ENCODE measurements around the gene FRY.

The FRY gene

DNA sequence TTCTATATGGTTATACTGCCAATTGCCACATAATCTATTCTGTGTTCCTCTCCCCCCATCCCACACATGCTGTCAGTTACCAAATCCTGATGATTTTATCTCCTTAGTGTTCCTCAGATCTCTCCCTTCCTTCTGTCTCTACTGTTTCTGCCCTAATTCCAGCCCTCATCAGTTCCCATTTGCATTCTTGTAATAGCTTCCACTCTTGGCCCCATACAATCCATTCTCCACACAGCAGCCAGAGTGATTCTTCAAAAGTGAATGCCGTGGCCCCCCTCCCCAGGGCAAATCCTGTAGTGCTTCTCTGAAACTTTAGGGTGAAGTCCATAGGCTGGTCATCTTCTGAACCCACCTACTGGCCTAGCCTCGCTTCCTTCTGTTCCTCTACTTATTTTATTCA, 169.2 kb downstream of the FRY start:
- Histone ChIP-seq H3K4me1 (no peaks in the 10 kb centered on the region), H3K27ac (no peak overlapping the region), H3K4me2 (no peak overlapping the region), H3K27me3 (no peaks in the 10 kb centered on the region; the same call in 1 of the 2 replicates), H3K36me3 (no peaks in the 10 kb centered on the region), H4K20me1 (no peaks in the 10 kb centered on the region), H3K9ac (no peak overlapping the region), H3K9me3 (no peaks in the 10 kb centered on the region), H3K4me3 (no peak overlapping the region)
- no peak for TF ChIP-seq Cebpa-rat (IDR thresholded peaks at IDR 0.05)

DNA sequence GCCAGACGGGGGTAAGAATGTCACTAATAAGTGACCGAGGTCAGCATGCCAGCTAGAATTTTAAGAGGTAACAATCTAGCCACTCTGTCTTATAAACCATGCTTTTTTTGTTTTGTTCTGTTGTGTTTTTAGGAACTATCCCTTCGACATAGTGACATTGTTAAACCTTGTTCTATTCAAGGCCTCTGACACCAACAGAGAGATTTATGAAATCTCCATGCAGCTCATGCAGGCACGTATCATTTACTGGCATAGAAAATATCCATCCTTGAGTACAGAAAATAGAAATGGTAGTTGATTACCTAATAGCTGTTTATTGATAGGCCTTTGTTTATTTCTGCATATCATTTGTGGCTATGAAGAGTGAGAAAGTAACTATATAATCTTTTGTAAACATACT, 170.2 kb downstream of the FRY start:
- Histone ChIP-seq H3K27ac (no peak overlapping the region), H3K9ac (no peak overlapping the region), H3K4me2 (no peak overlapping the region), H3K4me3 (no peak overlapping the region), H3K4me1 (peaks cover 7% of the 10 kb centered on the region), H3K27me3 (no peaks in the 10 kb centered on the region; the same call in 1 of the 2 replicates), H3K9me3 (no peaks in the 10 kb centered on the region), H3K36me3 (no peaks in the 10 kb centered on the region), H4K20me1 (no peaks in the 10 kb centered on the region)
- TF ChIP-seq Cebpa-rat (IDR thresholded peaks at IDR 0.05): no peak

DNA sequence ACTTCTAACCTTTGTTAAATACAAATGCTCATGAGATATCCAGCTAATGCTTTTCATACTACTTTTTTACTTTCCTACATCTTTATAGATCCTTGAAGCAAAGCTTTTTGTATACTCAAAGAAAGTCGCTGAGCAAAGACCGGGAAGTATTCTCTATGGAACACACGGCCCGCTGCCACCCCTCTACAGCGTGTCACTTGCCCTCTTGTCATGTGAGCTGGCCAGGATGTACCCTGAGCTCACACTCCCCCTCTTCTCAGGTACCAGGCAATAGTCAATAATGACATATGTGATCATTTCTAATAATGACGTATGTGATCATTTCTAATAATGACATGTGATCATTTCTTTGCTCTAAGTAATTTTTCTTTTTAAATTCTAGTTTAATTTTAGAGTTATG, 170.7 kb downstream of the FRY start:
- H3K9me3 ChIP-seq: no peaks in the 10 kb centered on the region
- no peak overlapping the region for H3K4me2 ChIP-seq
- H3K9ac ChIP-seq: no peak overlapping the region
- no peaks in the 10 kb centered on the region for H3K36me3 ChIP-seq
- no peaks in the 10 kb centered on the region for H4K20me1 ChIP-seq
- TF ChIP-seq Cebpa-rat (IDR thresholded peaks at IDR 0.05): no peak
- H3K27me3 ChIP-seq: no peaks in the 10 kb centered on the region; the same call in 1 of the 2 replicates
- no peak overlapping the region for H3K4me3 ChIP-seq
- no peak overlapping the region for H3K27ac ChIP-seq
- peaks cover 11% of the 10 kb centered on the region for H3K4me1 ChIP-seq

DNA sequence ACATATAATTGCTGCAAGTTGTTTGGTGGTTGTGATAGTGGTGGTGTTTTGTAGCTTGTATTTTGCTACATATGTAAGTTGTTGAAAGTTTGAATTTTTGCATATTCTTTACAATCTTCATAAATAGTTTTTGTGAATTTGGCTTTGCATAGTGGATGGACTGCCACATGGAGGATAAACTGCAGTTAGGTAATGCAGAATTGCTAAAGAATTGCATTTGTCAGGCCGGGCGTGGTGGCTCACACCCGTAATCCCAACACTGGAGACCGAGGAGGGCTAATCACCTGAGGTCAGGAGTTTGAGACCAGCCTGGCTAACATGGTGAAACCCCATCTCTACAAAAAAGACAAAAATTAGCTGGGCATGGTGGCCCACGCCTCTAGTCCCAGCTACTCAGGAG, 171.6 kb downstream of the FRY start:
- H3K36me3 ChIP-seq: no peaks in the 10 kb centered on the region
- no peaks in the 10 kb centered on the region for H4K20me1 ChIP-seq
- no peak overlapping the region for H3K4me3 ChIP-seq
- no peak overlapping the region for H3K4me2 ChIP-seq
- no peaks in the 10 kb centered on the region; the same call in 1 of the 2 replicates for H3K27me3 ChIP-seq
- H3K9me3 ChIP-seq: no peaks in the 10 kb centered on the region
- H3K27ac ChIP-seq: no peak overlapping the region
- H3K9ac ChIP-seq: no peak overlapping the region
- TF ChIP-seq Cebpa-rat (IDR thresholded peaks at IDR 0.05): no peak
- H3K4me1 ChIP-seq: peaks cover 16% of the 10 kb centered on the region

DNA sequence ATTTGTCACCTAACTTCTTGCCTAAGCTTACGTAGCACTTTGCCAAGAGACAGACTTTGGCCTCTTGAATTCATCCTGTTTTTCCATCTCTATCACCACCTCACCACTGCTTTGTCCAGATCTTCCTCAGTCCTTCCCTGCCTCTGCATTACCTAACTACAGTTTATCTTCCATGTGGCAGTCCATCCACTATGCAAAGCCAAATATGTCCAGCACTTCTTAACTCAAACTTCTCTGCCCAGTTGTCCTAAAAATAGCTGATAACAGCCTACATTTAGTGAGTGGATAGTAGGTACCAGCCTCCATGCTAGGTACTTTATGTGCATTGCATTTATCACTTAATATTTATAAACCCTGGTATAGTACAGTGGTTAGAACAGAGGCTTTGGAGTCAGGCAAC, 172.2 kb downstream of the FRY start:
- no peak for TF ChIP-seq Cebpa-rat (IDR thresholded peaks at IDR 0.05)
- Histone ChIP-seq H4K20me1 (no peaks in the 10 kb centered on the region), H3K27me3 (no peaks in the 10 kb centered on the region; the same call in 1 of the 2 replicates), H3K36me3 (no peaks in the 10 kb centered on the region), H3K9ac (no peak overlapping the region), H3K4me2 (no peak overlapping the region), H3K9me3 (no peaks in the 10 kb centered on the region), H3K4me1 (peaks cover 16% of the 10 kb centered on the region), H3K4me3 (no peak overlapping the region), H3K27ac (no peak overlapping the region)

DNA sequence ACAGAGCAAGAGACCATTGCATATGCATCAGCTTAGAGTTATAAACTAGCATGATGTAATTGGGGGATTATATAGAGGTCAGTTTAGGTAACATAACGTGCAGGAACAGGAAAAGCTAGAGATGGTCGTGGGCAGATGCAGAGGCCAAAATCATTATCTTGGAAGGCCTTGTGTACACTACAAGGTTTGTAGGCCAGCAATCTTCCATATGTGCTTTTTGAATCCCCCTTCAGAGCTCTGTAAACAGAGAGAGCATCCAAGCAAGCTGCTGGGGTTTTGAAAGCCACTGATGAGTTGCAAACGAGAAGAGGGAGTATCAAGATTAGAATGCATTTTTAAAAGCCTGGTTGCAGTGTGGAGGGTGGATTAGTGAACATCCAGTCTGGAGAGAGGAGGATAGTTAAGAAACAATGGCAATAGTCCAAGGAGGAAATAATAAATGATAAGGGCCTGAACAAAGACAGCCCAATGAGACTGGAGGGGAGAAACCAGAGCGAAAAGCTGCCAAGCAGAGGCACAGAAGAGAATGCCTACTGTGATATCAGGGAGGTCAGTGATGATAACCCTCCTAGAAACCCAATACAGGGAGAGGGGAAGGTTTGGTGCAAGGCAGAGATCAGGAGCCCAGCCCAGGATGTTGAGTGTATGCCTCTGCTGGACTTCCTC, 174.0 kb downstream of the FRY start:
- Histone ChIP-seq H3K36me3 (no peaks in the 10 kb centered on the region), H3K27ac (no peak overlapping the region)
- TF ChIP-seq Cebpa-rat (IDR thresholded peaks at IDR 0.05): no peak

DNA sequence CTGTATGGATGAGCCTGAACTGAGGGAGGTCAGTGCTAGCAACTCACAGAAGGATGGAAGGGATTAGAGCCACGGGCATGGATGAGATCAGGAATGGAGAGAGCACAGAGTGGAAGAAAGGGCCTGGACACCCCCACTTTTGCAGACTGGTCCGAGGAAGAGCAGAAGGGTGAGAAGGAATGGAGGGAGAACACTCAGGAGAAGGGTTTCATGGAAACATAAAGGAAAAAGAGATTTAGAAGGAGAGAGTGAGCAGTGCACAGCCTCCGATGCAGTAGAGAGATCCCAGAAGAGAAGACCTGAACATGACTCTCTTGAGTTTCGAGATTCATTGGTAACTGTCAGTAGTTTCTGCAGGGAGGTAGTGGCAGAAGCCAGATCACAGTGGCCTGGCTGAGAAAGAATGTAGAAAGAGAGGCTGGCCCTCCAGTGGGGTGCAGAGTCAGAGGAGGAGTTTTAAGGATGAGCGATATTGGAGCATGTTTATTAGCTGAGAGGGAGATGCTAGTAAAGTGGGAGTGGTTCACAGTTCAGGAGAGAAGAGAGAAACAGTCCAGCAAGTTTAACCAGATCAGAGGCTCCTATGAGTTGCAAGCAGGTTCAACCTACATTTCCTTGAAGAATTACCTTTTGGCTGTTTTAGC, 174.6 kb downstream of the FRY start:
- TF ChIP-seq Cebpa-rat (IDR thresholded peaks at IDR 0.05): no peak
- Histone ChIP-seq H3K4me1 (peaks cover 24% of the 10 kb centered on the region), H3K27me3 (no peaks in the 10 kb centered on the region; the same call in 1 of the 2 replicates), H3K9me3 (peaks cover 5% of the 10 kb centered on the region; the same call in 1 of the 2 replicates), H3K9ac (no peak overlapping the region), H3K4me3 (no peak overlapping the region), H3K36me3 (no peaks in the 10 kb centered on the region), H4K20me1 (no peaks in the 10 kb centered on the region), H3K27ac (no peak overlapping the region), H3K4me2 (peak overlapping the region; percentile 33; the same call in 1 of the 2 replicates)

More for the DNA sequence above, 174.0 kb downstream of the FRY start:
- H3K27me3 ChIP-seq: no peaks in the 10 kb centered on the region; the same call in 1 of the 2 replicates
- peaks cover 18% of the 10 kb centered on the region for H3K4me1 ChIP-seq
- H3K4me3 ChIP-seq: no peak overlapping the region
- H3K9ac ChIP-seq: no peak overlapping the region
- no peaks in the 10 kb centered on the region for H4K20me1 ChIP-seq
- H3K9me3 ChIP-seq: no peaks in the 10 kb centered on the region
- H3K4me2 ChIP-seq: no peak overlapping the region

DNA sequence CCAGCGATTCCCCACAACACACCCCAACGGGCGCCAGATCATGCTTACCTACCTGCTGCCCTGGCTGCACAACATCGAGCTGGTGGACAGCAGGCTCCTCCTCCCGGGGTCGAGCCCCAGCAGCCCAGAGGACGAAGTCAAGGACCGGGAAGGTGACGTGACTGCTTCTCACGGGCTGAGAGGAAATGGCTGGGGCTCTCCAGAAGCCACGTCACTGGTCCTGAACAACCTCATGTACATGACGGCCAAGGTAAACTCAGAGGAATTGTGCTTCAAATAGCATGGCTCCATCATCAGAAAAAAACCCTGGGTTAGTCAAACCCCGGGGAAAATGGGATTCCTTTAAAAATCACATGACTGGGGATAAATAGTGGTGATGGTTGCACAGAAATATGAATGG, 177.3 kb downstream of the FRY start:
- Histone ChIP-seq H3K27ac (no peak overlapping the region), H3K9me3 (peaks cover 7% of the 10 kb centered on the region; the same call in 1 of the 2 replicates), H3K4me1 (peaks cover 34% of the 10 kb centered on the region), H3K36me3 (no peaks in the 10 kb centered on the region), H3K9ac (no peak overlapping the region), H4K20me1 (no peaks in the 10 kb centered on the region), H3K4me2 (no peak overlapping the region), H3K4me3 (no peak overlapping the region), H3K27me3 (no peaks in the 10 kb centered on the region)
- TF ChIP-seq Cebpa-rat (IDR thresholded peaks at IDR 0.05): no peak

DNA sequence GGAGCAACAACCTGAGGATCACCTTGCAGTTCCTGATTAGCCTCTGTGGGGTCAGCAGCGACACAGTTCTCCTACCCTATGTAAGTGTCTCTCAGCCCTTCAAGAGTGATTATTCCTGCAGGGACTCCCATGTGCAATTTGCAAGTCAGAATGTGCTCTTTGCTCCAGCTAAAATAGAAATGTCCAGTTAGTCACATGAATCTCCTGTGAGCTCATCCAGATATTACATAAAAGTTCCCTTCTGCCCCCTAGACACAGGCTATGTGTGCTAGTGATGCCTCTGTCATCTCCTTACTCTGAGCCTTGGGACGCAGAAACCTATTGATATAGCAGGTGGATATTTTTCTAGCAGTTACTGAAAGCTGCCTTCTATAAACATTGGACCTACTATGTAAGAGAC, 178.1 kb downstream of the FRY start:
- Histone ChIP-seq H3K27ac (no peak overlapping the region), H4K20me1 (no peaks in the 10 kb centered on the region), H3K9ac (no peak overlapping the region), H3K9me3 (peaks cover 7% of the 10 kb centered on the region; the same call in 1 of the 2 replicates), H3K4me3 (no peak overlapping the region), H3K27me3 (no peaks in the 10 kb centered on the region), H3K4me1 (peaks cover 34% of the 10 kb centered on the region), H3K4me2 (no peak overlapping the region), H3K36me3 (no peaks in the 10 kb centered on the region)
- TF ChIP-seq Cebpa-rat (IDR thresholded peaks at IDR 0.05): no peak

DNA sequence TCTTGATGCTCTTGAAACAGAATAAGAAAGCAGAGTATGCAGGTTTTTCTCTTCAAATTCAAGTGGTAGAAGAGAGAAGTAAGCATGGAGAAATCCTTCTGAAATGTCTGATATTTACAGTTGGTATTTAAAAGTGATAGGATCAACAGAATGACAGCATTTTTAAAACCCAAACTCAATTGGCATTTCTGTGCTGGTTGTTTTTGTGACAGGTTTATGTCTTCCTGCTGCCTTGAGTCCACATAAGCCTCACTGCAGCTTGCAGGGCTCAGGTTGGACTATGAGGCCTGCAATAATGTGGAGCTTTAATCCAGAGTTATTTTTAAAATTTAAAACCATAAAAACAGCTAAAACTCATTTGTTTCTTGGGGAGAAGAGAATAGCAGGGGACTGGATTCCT, 178.5 kb downstream of the FRY start:
- Histone ChIP-seq H3K4me2 (no peak overlapping the region), H4K20me1 (no peaks in the 10 kb centered on the region), H3K27ac (no peak overlapping the region), H3K36me3 (no peaks in the 10 kb centered on the region), H3K4me3 (no peak overlapping the region), H3K4me1 (peaks cover 34% of the 10 kb centered on the region), H3K27me3 (no peaks in the 10 kb centered on the region), H3K9ac (no peak overlapping the region), H3K9me3 (peaks cover 7% of the 10 kb centered on the region; the same call in 1 of the 2 replicates)
- no peak for TF ChIP-seq Cebpa-rat (IDR thresholded peaks at IDR 0.05)
